DND-41 (cell line): ENCODE data around the gene EIF1AD.

ENCODE experiments used
- ATAC-seq: fragments of 200-7000 bp; cut with Tn5 transposase; 3 replicates; pipeline ENCODE4 v1.9.1; 2021; ENCODE audit warnings: low read depth; ENCODE audit not compliant: insufficient read depth
- DNase-seq: peaks from one replicate; pipeline ENCODE4 v3.0.0-alpha.2; 2020
- H2AFZ ChIP-seq: 2 replicates; pipeline ENCODE4 v1.6.0; 2012; ENCODE audit warnings: low read depth, low read length
- H3K27ac ChIP-seq: 2 replicates; pipeline ENCODE4 v1.5.1; 2012; ENCODE audit warnings: low read length, inconsistent platforms
- H3K27me3 ChIP-seq: fragments of 200-600 bp; sonication (generic); 2 replicates; pipeline ENCODE4 v1.6.0; 2012; ENCODE audit warnings: low read length, mild to moderate bottlenecking, inconsistent platforms; ENCODE audit not compliant: insufficient read depth, poor library complexity
- H3K36me3 ChIP-seq: 2 replicates; pipeline ENCODE4 v1.5.1; 2012; ENCODE audit warnings: low read length, inconsistent platforms; ENCODE audit not compliant: insufficient read depth
- H3K4me1 ChIP-seq: 2 replicates; pipeline ENCODE4 v1.5.1; 2012; ENCODE audit warnings: mild to moderate bottlenecking, low read length; ENCODE audit not compliant: insufficient read depth
- H3K4me2 ChIP-seq: 2 replicates; pipeline ENCODE4 v1.6.0; 2012; ENCODE audit warnings: mild to moderate bottlenecking, moderate library complexity, low read length, inconsistent platforms; ENCODE audit not compliant: insufficient read depth
- H3K4me3 ChIP-seq, 2 experiments: fragments of 200-600 bp in 1 of 2; shearing (Covaris generic) in 1 of 2; 2 replicates each; pipeline ENCODE4 v1.5.1; 2012 to 2016; ENCODE audit warnings: inconsistent platforms in 2 of 2, low read length in 2 of 2, mild to moderate bottlenecking in 2 of 2, low read depth in 1 of 2, moderate library complexity in 1 of 2
- H3K79me2 ChIP-seq: 2 replicates; pipeline ENCODE4 v1.6.0; 2012; ENCODE audit warnings: low read length, inconsistent platforms; ENCODE audit not compliant: insufficient read depth
- H3K9ac ChIP-seq: 2 replicates; pipeline ENCODE4 v1.6.0; 2012; ENCODE audit warnings: low read depth, mild to moderate bottlenecking, inconsistent platforms, low read length, moderate library complexity
- H3K9me3 ChIP-seq: 2 replicates; pipeline ENCODE4 v1.5.1; 2012; ENCODE audit warnings: low read length, moderate library complexity, mild to moderate bottlenecking, inconsistent platforms; ENCODE audit not compliant: insufficient read depth, severe bottlenecking
- H4K20me1 ChIP-seq: 2 replicates; pipeline ENCODE4 v1.6.0; 2012; ENCODE audit warnings: low read length; ENCODE audit not compliant: insufficient read depth
- EZH2 ChIP-seq: IDR thresholded peaks from 3 replicates; pipeline ENCODE4 v1.6.1; 2012; ENCODE audit warnings: borderline replicate concordance, low read depth, mild to moderate bottlenecking, moderate library complexity, low read length, inconsistent platforms; ENCODE audit not compliant: severe bottlenecking
- TF ChIP-seq, protein P1 (sequence below): IDR thresholded peaks from 2 replicates; pipeline ENCODE4 v1.5.1; 2012; ENCODE audit warnings: borderline replicate concordance, low read length, moderate library complexity, mild to moderate bottlenecking; ENCODE audit not compliant: poor library complexity, severe bottlenecking; ENCODE audit errors: extremely low read depth

Gene EIF1AD

DNA sequence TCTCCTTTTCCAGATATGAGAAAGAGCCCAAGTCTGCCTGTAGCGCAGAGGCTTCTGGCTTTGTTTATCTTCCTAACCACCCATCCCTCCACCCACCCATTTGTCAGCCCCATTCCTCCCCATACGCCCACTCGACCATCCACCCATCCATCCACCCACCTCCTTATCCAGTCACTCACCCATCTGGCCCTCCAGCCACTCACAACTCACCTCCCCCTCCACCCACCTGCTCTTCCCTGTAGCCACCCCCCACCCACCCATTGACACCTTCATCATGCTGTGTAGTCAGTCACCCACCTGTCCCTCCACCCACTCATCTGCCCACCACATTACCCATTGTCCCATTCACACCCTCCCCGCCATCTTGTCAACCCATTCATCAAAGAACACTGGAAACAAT lies 15.4 kb upstream of the EIF1AD start:
- Histone ChIP-seq H3K36me3 (no peaks in the 10 kb centered on the region), H2AFZ (no peak overlapping the region), H3K4me3 (no peak overlapping the region), H3K4me1 (peaks cover 3% of the 10 kb centered on the region), H3K4me2 (no peak overlapping the region), H3K27ac (no peak overlapping the region), H3K79me2 (no peaks in the 10 kb centered on the region), H3K9ac (no peak overlapping the region), H3K9me3 (no peaks in the 10 kb centered on the region), H4K20me1 (peaks cover 3% of the 10 kb centered on the region; the same call in 1 of the 2 replicates), H3K27me3 (no peaks in the 10 kb centered on the region)
- no peak for ATAC-seq
- DNase-seq, result no peak
- TF ChIP-seq, protein P1, sequence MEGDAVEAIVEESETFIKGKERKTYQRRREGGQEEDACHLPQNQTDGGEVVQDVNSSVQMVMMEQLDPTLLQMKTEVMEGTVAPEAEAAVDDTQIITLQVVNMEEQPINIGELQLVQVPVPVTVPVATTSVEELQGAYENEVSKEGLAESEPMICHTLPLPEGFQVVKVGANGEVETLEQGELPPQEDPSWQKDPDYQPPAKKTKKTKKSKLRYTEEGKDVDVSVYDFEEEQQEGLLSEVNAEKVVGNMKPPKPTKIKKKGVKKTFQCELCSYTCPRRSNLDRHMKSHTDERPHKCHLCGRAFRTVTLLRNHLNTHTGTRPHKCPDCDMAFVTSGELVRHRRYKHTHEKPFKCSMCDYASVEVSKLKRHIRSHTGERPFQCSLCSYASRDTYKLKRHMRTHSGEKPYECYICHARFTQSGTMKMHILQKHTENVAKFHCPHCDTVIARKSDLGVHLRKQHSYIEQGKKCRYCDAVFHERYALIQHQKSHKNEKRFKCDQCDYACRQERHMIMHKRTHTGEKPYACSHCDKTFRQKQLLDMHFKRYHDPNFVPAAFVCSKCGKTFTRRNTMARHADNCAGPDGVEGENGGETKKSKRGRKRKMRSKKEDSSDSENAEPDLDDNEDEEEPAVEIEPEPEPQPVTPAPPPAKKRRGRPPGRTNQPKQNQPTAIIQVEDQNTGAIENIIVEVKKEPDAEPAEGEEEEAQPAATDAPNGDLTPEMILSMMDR, result no peak
- no peak for TF ChIP-seq EZH2

DNA sequence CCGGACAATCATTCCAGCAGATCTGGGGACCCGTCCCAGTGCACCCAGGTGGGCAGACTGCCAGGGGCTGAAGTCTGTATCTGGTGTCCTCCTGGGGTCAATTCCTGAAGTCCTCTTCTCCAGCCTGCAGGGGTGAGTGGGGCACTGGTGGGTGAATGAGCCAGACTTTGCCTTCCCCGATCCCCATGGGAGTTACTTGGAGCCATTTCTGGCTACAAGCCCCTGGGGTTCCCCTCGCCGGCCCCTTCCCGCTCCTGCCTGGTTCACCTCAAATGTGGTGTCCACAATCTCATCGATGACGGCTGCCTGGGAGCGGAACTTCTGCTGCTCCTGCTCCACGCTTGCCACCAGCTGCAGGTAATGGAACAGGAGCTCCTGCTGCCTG lies 14.8 kb upstream of the EIF1AD start:
- H3K9me3 ChIP-seq, result no peaks in the 10 kb centered on the region
- H2AFZ ChIP-seq, result no peak overlapping the region
- H3K4me1 ChIP-seq, result no peaks in the 10 kb centered on the region
- no peaks in the 10 kb centered on the region for H3K79me2 ChIP-seq
- TF ChIP-seq, protein P1, result no peak
- DNase-seq, result no peak
- H3K9ac ChIP-seq, result no peak overlapping the region
- no peak overlapping the region for H3K4me2 ChIP-seq
- H3K27ac ChIP-seq, result no peak overlapping the region
- H3K36me3 ChIP-seq, result no peaks in the 10 kb centered on the region
- ATAC-seq, result no peak
- H4K20me1 ChIP-seq, result peaks cover 3% of the 10 kb centered on the region; the same call in 1 of the 2 replicates
- H3K4me3 ChIP-seq, result no peak overlapping the region
- no peaks in the 10 kb centered on the region for H3K27me3 ChIP-seq

GRCh38 chr11:66015936-66016792 lies 14.2 kb upstream of the EIF1AD start:
- H3K4me2 ChIP-seq, result no peak overlapping the region
- H3K4me1 ChIP-seq, result no peaks in the 10 kb centered on the region
- H3K36me3 ChIP-seq, result no peaks in the 10 kb centered on the region
- H3K79me2 ChIP-seq, result no peaks in the 10 kb centered on the region
- H3K4me3 ChIP-seq, result no peak overlapping the region
- no peak overlapping the region for H3K27ac ChIP-seq
- H2AFZ ChIP-seq, result no peak overlapping the region
- no peaks in the 10 kb centered on the region for H3K27me3 ChIP-seq
- no peak overlapping the region for H3K9ac ChIP-seq
- DNase-seq (no peak), ATAC-seq (no peak)
- peaks cover 3% of the 10 kb centered on the region; the same call in 1 of the 2 replicates for H4K20me1 ChIP-seq
- no peaks in the 10 kb centered on the region for H3K9me3 ChIP-seq
- TF ChIP-seq, protein P1, result no peak
